GM23338 (cell line): ENCODE data around the gene ARRDC2. TPM values are rescaled to one million over a fixed set of nuclear protein-coding genes. Genes with fewer than 3 reads are reported as not detected.

Experiments used
- ATAC-seq: fragments of 200-7000 bp; cut with Tn5 transposase; 3 replicates; pipeline ENCODE4 v1.9.1; 2020
- DNase-seq: peaks from one replicate; pipeline ENCODE4 v3.0.0-alpha.2; 2015; ENCODE audit warnings: low spot score
- H2AFZ ChIP-seq: fragments of 200-600 bp; sonication (generic); 2 replicates; pipeline ENCODE4 v1.8.0; 2016; ENCODE audit warnings: antibody characterized with exemption, mild to moderate bottlenecking, moderate library complexity
- H3F3A ChIP-seq: fragments of 200-600 bp; sonication (generic); replicated peaks from 2 replicates; pipeline ENCODE4 v1.8.0; 2017; ENCODE audit warnings: antibody characterized with exemption, mixed run types, low read depth
- H3K27ac ChIP-seq: fragments of 200-600 bp; sonication (generic); 2 replicates; pipeline ENCODE4 v1.6.1; 2016; ENCODE audit warnings: low read depth
- H3K27me3 ChIP-seq: fragments of 200-600 bp; sonication (generic); 2 replicates; pipeline ENCODE4 v1.8.0; 2016; ENCODE audit warnings: mild to moderate bottlenecking, mixed run types, moderate library complexity; ENCODE audit not compliant: insufficient read depth
- H3K36me3 ChIP-seq: fragments of 200-600 bp; sonication (generic); 2 replicates; pipeline ENCODE4 v1.8.0; 2016; ENCODE audit warnings: mild to moderate bottlenecking; ENCODE audit not compliant: insufficient read depth
- H3K4me1 ChIP-seq: fragments of 200-600 bp; sonication (generic); 2 replicates; pipeline ENCODE4 v1.8.0; 2016; ENCODE audit warnings: mild to moderate bottlenecking, moderate library complexity; ENCODE audit not compliant: insufficient read depth
- H3K4me2 ChIP-seq: fragments of 200-600 bp; sonication (generic); 2 replicates; pipeline ENCODE4 v1.7.1; 2017; ENCODE audit warnings: mixed run types
- H3K4me3 ChIP-seq: fragments of 200-600 bp; sonication (generic); 2 replicates; pipeline ENCODE4 v1.6.1; 2016; ENCODE audit warnings: mixed run types
- H3K79me2 ChIP-seq: fragments of 200-600 bp; sonication (generic); replicated peaks from 2 replicates; pipeline ENCODE4 v1.8.0; 2017; ENCODE audit warnings: mild to moderate bottlenecking; ENCODE audit not compliant: insufficient read depth
- H3K9me2 ChIP-seq: fragments of 200-600 bp; sonication (generic); 2 replicates; pipeline ENCODE4 v1.8.0; 2017; ENCODE audit not compliant: insufficient read depth
- H4K20me1 ChIP-seq: fragments of 200-600 bp; sonication (generic); replicated peaks from 2 replicates; pipeline ENCODE4 v1.8.0; 2017; ENCODE audit warnings: mild to moderate bottlenecking; ENCODE audit not compliant: insufficient read depth
- H3K27ac Mint-ChIP-seq: 2 replicates; pipeline ENCODE4 v1.8.0; 2020; ENCODE audit warnings: inconsistent platforms, mild to moderate bottlenecking, moderate library complexity, mixed read lengths
- H3K27me3 Mint-ChIP-seq: 3 replicates; pipeline ENCODE4 v1.8.0; 2022; ENCODE audit warnings: low read depth, mild to moderate bottlenecking, moderate library complexity, mixed read lengths, inconsistent platforms; ENCODE audit not compliant: insufficient read depth, poor library complexity
- H3K36me3 Mint-ChIP-seq: 3 replicates; pipeline ENCODE4 v1.8.0; 2021; ENCODE audit warnings: low read depth, mild to moderate bottlenecking, inconsistent platforms, moderate library complexity, mixed read lengths
- H3K4me1 Mint-ChIP-seq: 3 replicates; pipeline ENCODE4 v1.8.0; 2020; ENCODE audit warnings: mild to moderate bottlenecking, inconsistent platforms, mixed read lengths
- H3K4me3 Mint-ChIP-seq: 3 replicates; pipeline ENCODE4 v1.8.0; 2021; ENCODE audit warnings: moderate library complexity, mild to moderate bottlenecking, inconsistent platforms, mixed read lengths
- H3K9me3 Mint-ChIP-seq: 3 replicates; pipeline ENCODE4 v1.8.0; 2020; ENCODE audit warnings: moderate library complexity, mild to moderate bottlenecking, inconsistent platforms, mixed read lengths
- CREB1 ChIP-seq: fragments of 250-450 bp; sonication (Bioruptor Pico); IDR thresholded peaks from 2 replicates; pipeline ENCODE4 v1.5.0; 2020; ENCODE audit warnings: low read depth, mild to moderate bottlenecking, moderate library complexity
- CTCF ChIP-seq, 2 experiments: fragments of 200-600 bp in 1 of 2; sonication (generic) in 1 of 2; conservative IDR thresholded peaks; 2 replicates each; pipeline versions ENCODE4 v1.5.1 to v1.6.1; 2016 to 2017; ENCODE audit warnings: antibody characterized with exemption in 2 of 2, low read depth in 2 of 2, mild to moderate bottlenecking in 2 of 2, moderate library complexity in 1 of 2
- ETS1 ChIP-seq: IDR thresholded peaks from 2 replicates; pipeline ENCODE4 v1.6.1; 2016; ENCODE audit warnings: antibody characterized with exemption
- EZH2 ChIP-seq: fragments of 200-600 bp; sonication (generic); IDR thresholded peaks from one replicate; pipeline ENCODE4 v1.8.0; 2017; ENCODE audit warnings: antibody characterized with exemption, mild to moderate bottlenecking, low read depth; ENCODE audit not compliant: unreplicated experiment
- EZH2phosphoT487 ChIP-seq: fragments of 200-600 bp; sonication (generic); IDR thresholded peaks from one replicate; pipeline ENCODE4 v1.8.1; 2018; ENCODE audit warnings: antibody characterized with exemption; ENCODE audit not compliant: unreplicated experiment
- JUNB ChIP-seq: IDR thresholded peaks from one replicate; pipeline ENCODE4 v1.6.1; 2016; ENCODE audit warnings: antibody characterized with exemption; ENCODE audit not compliant: unreplicated experiment
- NANOG ChIP-seq: IDR thresholded peaks from 2 replicates; pipeline ENCODE4 v1.6.1; 2016; ENCODE audit warnings: antibody characterized with exemption, borderline replicate concordance
- POLR2AphosphoS5 ChIP-seq: IDR thresholded peaks from 2 replicates; pipeline ENCODE4 v1.6.1; 2016; ENCODE audit warnings: antibody characterized with exemption, low read depth
- REST ChIP-seq: IDR thresholded peaks from one replicate; pipeline ENCODE4 v1.6.1; 2018; ENCODE audit warnings: antibody characterized with exemption; ENCODE audit not compliant: unreplicated experiment
- STAT1 ChIP-seq: IDR thresholded peaks from one replicate; pipeline ENCODE4 v1.6.1; 2016; ENCODE audit warnings: antibody characterized with exemption; ENCODE audit not compliant: unreplicated experiment
- ZNF114 ChIP-seq: fragments of 250-450 bp; sonication (Bioruptor Pico); IDR thresholded peaks from 2 replicates; pipeline ENCODE4 v1.5.0; 2020; ENCODE audit warnings: mild to moderate bottlenecking, moderate library complexity
- ZNF331 ChIP-seq: fragments of 250-450 bp; sonication (Bioruptor Pico); IDR thresholded peaks from 2 replicates; pipeline ENCODE4 v1.5.0; 2020; ENCODE audit warnings: low read depth, mild to moderate bottlenecking, moderate library complexity
- ZNF462 ChIP-seq: fragments of 250-450 bp; sonication (Bioruptor Pico); IDR thresholded peaks from 2 replicates; pipeline ENCODE4 v1.5.0; 2020; ENCODE audit warnings: mild to moderate bottlenecking, moderate library complexity
- polyA plus RNA-seq: library from polyadenylated mRNA; unstranded; fragments of >200 nt; fragmentation: Nextera tagmentation; extraction: Ambion mirVana; gene quantifications from 2 replicates; pipeline ENCODE4 v1.2.1, GENCODE V29; 2016
- total RNA-seq: library from RNA; depleted of rRNA; stranded (reverse); fragments of >200 nt; shearing (Covaris generic); gene quantifications from 2 replicates; pipeline ENCODE4 v1.2.3, GENCODE V29; 2014

Gene ARRDC2
- total and polyA plus RNA-seq, 2 experiments from 2014 or later: 2.4 to 7.1 TPM

- no peak for TF ChIP-seq POLR2AphosphoS5
- TF ChIP-seq CTCF (conservative IDR thresholded peaks at IDR 0.05; ENCODE audit: low read depth in 2 of 2): no peak
- no peak for TF ChIP-seq EZH2phosphoT487
- TF ChIP-seq ETS1: no peak
- TF ChIP-seq NANOG: no peak
- no peak for TF ChIP-seq EZH2
- no peak for TF ChIP-seq REST
- no peak for TF ChIP-seq JUNB
- TF ChIP-seq ZNF462 (CRISPR knock-in tag): no peak
- no peak for TF ChIP-seq CREB1 (CRISPR knock-in tag)
- no peak for TF ChIP-seq ZNF114 (CRISPR knock-in tag)
- TF ChIP-seq ZNF331 (CRISPR knock-in tag): no peak
- no peak for TF ChIP-seq STAT1
- Histone ChIP-seq H3K27ac (no peak overlapping the region), H3F3A (no peaks in the 10 kb centered on the region), H4K20me1 (peaks cover 3% of the 10 kb centered on the region; the same call in 1 of the 2 replicates), H3K36me3 (no peaks in the 10 kb centered on the region), H3K9me2 (no peaks in the 10 kb centered on the region), H3K4me3 (no peak overlapping the region), H3K79me2 (no peaks in the 10 kb centered on the region), H2AFZ (no peak overlapping the region), H3K4me1 (no peaks in the 10 kb centered on the region), H3K4me2 (no peak overlapping the region), H3K27me3 (no peaks in the 10 kb centered on the region)
- ATAC-seq: no peak
- H3K27ac Mint-ChIP-seq: no peak overlapping the region
- peaks cover 18% of the 10 kb centered on the region for H3K27me3 Mint-ChIP-seq
- H3K36me3 Mint-ChIP-seq: no peaks in the 10 kb centered on the region
- no peak for DNase-seq
- no peak overlapping the region for H3K4me3 Mint-ChIP-seq
- peaks cover 7% of the 10 kb centered on the region; the same call in 1 of the 3 replicates for H3K4me1 Mint-ChIP-seq
- H3K9me3 Mint-ChIP-seq: no peaks in the 10 kb centered on the region
Observed at GRCh38 chr19:17989425-17990094, 18.4 kb upstream of the ARRDC2 start.
